NOMO-1 (cell line): ENCODE measurements around the gene PLCL2.

ENCODE experiments used
- DNase-seq, 2 experiments: peaks; one replicate each; lab custom pipeline; 2025; ENCODE audit not compliant: unreplicated experiment in 2 of 2; lab: John Stamatoyannopoulos, UW

PLCL2 gene

DNA sequence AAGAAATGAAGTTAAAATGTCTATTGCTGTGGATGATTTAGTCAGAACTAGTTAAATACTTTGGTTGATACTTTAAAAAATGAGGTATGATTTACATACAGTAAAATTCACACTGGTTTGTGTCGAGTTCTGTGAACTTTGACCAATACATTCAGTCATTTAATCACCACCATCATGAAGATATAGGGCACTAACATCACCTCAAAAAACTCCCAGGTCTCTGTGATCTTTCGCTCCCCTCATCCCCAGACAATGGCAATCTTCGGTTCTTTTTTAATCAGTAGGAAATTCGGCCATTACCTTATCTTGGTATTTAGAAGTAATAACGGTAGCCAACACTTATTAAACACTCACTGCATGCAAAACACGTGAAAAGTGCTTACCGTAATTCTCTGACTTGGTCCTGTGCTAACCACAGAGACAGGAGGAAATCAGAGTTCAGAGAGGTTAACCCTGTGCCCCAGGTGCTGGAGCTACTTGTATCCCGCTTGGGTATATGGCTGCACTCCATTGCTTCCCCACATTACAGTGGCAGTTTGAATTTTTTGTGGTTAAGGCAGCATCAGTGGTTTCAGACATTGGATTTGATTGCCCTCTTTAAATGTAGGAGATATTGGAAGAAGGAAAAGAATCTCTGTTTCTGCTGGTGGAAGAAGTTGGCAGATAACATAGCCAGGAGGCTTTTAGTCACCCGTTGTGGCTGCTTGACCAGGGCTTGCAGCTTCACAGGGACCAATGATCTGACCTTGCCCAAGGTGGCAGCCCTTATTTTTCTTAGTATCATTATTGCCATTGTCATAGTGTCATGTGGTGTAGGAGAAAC, 4.2 kb downstream of the PLCL2 start:
- DNase-seq = no peak

- no peak for DNase-seq
These were observed 6.0 kb downstream of the PLCL2 start for GRCh38 chr3:16890597-16891333.

DNA sequence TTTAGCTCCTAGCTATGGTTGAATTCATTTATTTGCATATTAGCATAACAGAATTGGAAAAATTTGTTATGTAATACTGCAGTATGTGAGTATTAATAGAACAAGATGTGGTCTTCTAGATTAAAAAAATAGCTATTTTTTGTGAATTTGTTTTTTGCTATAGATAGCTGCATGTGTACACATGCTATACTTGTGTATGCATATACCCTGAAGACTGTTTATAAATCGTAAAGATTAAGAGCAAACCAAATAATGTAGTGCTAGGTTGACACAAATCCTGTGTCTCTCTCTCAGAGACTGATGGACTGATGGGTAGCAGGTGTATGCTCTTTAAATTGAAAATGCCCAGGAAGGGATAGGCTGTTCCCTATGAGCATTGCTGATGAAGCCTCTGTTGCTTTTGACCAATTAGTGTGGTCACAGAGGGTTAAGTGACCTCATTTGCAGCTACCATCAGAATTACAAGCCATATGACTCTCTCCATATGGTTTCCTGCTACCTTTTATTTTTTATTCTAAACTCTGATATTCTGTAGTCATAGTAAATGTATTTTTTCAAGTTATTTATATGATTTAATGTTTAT, 9.0 kb downstream of the PLCL2 start:
- DNase-seq = no peak

DNA sequence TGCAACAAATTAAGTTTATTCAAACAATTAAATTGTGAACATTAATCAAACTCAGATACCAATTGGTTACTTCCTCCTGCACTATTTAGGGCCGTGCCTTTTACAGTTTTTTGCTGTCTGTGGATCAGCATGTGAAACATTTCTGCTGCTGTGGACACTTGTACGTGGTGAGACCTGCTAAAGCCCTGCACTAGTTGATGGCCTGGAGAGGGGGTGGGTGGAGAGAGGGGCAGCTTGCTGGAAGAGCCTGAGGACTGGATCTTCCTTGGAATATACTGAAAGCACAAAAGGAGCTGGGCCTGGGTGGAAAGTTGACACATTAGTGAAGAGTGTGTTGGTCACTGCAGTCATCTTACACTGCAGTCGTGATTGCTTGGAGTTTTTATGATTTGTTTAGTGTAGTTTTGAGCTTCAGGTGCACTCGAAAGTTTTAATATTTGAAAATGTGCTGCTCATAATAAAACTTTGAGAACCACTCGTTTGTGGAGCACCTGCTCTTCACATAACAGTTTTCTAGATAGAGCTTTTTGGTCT, 11.4 kb downstream of the PLCL2 start:
- DNase-seq = no peak

DNA sequence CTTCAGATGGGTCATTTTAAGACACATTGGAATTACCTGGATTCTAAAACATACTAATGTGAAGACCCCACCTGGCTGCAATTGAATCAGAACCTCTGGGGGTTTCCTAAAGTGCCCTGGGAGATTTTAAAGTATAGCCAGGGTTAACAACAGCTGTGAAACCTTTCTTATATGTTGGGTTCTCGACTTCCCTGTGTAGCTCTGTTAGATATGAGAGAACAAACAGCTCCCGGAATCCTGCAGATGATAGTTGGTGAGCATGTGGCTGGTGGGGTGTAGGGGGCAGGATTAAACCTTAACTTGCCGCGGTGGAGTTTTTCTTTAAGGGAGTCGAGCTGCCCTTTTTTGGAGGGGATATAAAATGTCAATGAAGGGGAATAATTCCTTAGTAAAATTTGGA, 12.1 kb downstream of the PLCL2 start:
- no peak for DNase-seq

GRCh38 chr3:16897254-16897926, 12.6 kb downstream of the PLCL2 start:
- DNase-seq = no peak

GRCh38 chr3:16898595-16899395, 14.0 kb downstream of the PLCL2 start:
- DNase-seq = no peak

GRCh38 chr3:16899919-16900318, 15.2 kb downstream of the PLCL2 start:
- DNase-seq = no peak

GRCh38 chr3:16900779-16901440, 16.2 kb downstream of the PLCL2 start:
- no peak for DNase-seq

DNA sequence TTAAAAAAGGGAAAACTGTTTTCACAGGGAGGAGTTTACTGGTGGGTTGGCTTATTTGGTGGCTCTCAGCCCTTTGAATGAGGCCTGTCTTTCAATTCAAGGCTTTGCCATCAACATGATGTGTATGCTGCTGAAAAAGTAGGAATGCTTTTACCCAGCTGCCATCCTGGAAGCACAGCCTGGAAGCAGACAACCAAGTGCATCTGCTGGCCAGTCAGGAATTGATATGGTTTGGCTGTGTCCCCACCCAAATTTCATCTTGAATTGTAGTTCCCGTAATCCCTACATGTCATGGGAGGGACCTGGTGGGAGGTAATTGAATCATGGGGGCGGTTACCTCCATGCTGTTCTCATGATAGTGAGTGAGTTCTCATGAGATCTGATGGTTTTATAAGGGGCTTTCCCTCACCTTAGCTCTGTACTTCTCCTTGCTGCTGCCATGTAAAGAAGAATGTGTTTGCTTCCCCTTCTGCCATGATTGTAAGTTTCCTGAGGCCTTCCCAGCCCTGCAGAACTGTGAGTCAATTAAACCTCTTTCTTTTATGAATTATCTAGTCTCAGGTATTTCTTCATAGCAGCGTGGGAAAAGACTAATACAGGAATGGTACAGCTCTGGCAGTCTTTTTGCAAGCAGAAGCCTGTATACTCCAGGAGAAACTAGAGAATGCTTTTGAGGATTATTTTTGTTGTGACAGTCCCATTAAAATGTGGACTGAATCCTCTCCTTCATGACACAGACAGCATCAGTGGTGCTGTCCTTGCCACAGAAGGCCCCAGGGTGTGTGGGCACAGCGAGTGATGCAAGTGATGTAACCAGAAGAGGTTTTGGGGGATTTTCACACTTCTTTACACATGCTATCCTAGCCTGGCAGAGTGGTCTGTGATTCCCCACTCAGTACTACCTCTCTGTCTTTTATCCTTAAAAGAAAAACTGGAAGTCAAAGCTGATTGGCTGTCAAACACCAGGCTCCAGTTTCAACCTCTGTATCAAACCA, 20.0 kb downstream of the PLCL2 start:
- no peak for DNase-seq

DNA sequence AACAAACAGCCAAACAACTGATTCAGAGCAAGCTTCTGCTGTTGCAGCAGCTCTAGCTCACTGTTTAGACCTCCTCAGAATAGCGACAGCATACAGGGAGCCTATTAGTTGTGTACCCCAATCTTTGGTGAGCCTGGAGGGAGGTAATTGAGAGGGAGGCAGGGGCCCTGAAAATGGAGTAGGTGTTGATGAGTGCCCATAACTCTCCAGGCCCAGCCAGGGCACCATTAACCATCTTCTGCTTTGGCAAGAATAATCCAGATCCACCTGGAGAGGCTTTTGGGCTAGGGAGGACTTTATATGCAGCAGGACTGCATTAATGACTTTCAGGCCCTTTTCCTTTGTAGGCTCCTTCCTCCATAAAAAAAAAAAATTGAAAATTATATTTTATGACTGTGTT, 20.9 kb downstream of the PLCL2 start:
- DNase-seq = no peak

GRCh38 chr3:16906682-16907081, 21.9 kb downstream of the PLCL2 start:
- DNase-seq = no peak

GRCh38 chr3:16907243-16907642, 22.5 kb downstream of the PLCL2 start:
- no peak for DNase-seq

GRCh38 chr3:16908016-16908807, 23.5 kb downstream of the PLCL2 start:
- no peak for DNase-seq

GRCh38 chr3:16908896-16909295, 24.1 kb downstream of the PLCL2 start:
- DNase-seq = no peak

DNA sequence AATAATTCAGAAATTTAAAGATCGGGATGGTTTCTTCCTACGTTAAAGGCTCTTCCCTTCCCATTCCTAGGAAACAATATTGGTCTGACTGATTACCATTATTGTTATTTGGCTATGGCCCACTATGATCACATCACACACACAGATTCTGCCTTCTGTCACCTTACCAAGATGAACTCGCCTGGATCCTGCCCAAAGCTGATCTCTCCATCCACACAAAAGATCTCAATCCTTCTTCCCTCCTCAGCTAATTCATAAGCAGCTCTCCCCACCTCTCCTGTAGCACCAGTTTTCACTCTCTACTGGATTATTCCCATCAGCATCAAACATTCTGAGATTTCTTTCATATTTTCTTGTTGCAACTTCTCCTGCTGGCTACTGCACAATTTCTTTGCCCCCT, 25.0 kb downstream of the PLCL2 start:
- no peak for DNase-seq

GRCh38 chr3:16910207-16910606, 25.5 kb downstream of the PLCL2 start:
- DNase-seq = no peak

GRCh38 chr3:16911916-16912315, 27.2 kb downstream of the PLCL2 start:
- DNase-seq = no peak
